Measurements from ENCODE around the gene RBMXL3. TPM values are rescaled to one million over a fixed set of nuclear protein-coding genes. Genes with fewer than 3 reads are reported as not detected.
"Not testable (repeated sequence)": the region's sequence is repeated elsewhere in the genome, so short reads cannot be mapped to it uniquely, and the experiment has no call there.

RBMXL3 gene
- total and polyA plus RNA-seq, 7 donors = not detected

DNA sequence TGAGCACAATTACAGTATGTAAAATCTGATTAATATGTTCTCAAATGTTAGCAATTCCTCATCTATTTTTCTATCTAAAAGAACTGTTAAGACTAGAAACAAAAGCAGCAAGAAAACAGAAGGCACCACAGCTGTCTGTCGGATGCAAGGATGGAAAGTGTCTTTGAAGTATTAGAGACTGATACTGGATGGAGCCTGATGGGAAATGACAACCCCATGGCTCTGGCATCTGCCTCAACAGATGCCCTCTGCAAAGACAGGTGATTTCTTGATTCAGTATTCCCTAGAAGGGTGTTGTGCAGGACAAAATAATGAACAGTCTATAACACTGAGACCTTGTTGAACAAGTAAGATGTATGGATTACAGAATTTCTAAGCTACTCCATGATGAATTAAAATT lies 24.9 kb downstream of the RBMXL3 start:
- DNase-seq (no peak), ATAC-seq (no peak)
- Histone ChIP-seq H3K36me3 (ENCODE audit: insufficient read depth in 1 of 2, low read depth in 1 of 2) (no peaks in the 10 kb centered on the region), H3K4me1 (no peaks in the 10 kb centered on the region), H3K9me3 (no peaks in the 10 kb centered on the region), H3K27ac (no peak overlapping the region), H3K27me3 (ENCODE audit: insufficient read depth in 3 of 3, low read length in 2 of 3) (peaks cover 0 to 27% (median 0%) of the 10 kb centered on the region in 3 donors), H3K4me3 (no peak overlapping the region)
- TF ChIP-seq, protein P1, sequence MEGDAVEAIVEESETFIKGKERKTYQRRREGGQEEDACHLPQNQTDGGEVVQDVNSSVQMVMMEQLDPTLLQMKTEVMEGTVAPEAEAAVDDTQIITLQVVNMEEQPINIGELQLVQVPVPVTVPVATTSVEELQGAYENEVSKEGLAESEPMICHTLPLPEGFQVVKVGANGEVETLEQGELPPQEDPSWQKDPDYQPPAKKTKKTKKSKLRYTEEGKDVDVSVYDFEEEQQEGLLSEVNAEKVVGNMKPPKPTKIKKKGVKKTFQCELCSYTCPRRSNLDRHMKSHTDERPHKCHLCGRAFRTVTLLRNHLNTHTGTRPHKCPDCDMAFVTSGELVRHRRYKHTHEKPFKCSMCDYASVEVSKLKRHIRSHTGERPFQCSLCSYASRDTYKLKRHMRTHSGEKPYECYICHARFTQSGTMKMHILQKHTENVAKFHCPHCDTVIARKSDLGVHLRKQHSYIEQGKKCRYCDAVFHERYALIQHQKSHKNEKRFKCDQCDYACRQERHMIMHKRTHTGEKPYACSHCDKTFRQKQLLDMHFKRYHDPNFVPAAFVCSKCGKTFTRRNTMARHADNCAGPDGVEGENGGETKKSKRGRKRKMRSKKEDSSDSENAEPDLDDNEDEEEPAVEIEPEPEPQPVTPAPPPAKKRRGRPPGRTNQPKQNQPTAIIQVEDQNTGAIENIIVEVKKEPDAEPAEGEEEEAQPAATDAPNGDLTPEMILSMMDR (IDR thresholded peaks at IDR 0.05) = no peak
- WGBS, 3 donors = 57 to 68% (median 61%) methylated on average over 1 of the region's 1 CpG
- intact Hi-C loops (cut with DNase I) = no loop called here

DNA sequence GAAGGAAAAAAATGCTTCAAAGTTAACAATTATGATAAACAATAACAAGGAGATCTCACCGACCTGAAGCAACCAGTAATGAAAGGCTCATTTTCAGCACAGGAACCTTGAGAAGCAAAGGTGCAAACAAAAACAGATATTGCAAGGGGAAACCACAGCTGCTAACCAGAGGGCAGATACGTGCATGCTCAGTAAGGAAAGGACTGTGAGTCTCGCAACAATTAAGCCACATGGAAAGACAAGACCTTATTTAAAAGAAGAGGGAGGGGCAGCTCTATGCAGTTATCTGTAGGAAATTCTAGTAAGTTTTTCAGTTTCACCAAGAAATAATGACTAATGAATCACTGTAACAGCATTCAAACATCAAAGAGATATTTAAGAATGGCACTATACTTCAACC lies 25.4 kb downstream of the RBMXL3 start:
- no peak for DNase-seq
- TF ChIP-seq, protein P1 (IDR thresholded peaks at IDR 0.05) = no peak
- peaks cover 0 to 32% (median 0%) of the 10 kb centered on the region in 3 donors for H3K27me3 ChIP-seq (ENCODE audit: insufficient read depth in 3 of 3, low read length in 2 of 3)
- no peaks in the 10 kb centered on the region for H3K36me3 ChIP-seq (ENCODE audit: insufficient read depth in 1 of 2, low read depth in 1 of 2)
- no peaks in the 10 kb centered on the region for H3K9me3 ChIP-seq
- intact Hi-C loops (cut with DNase I) = no loop called here
- ATAC-seq = no peak
- 59 to 69% (median 63%) methylated on average over 3 of the region's 3 CpGs for WGBS, 3 donors
- H3K4me1 ChIP-seq = no peaks in the 10 kb centered on the region
- H3K4me3 ChIP-seq = no peak overlapping the region
- no peak overlapping the region for H3K27ac ChIP-seq

DNA sequence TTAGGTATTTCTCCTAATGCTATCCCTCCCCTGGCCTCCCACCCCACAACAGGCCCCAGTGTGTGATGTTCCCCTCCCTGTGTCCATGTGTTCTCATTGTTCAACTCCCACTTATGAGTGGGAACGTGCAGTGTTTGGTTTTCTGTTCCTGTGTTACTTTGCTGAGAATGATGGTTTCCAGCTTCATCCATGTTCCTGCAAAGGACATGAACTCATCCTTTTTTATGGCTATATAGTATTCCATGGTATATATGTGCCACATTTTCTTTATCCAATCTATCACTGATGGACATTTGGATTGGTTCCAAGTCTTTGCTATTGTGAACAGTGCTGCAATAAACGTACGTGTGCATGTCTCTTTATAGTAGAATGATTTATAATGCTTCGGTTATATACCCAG lies 28.1 kb downstream of the RBMXL3 start:
- intact Hi-C loops (cut with DNase I); ATAC-seq; H3K4me1 ChIP-seq; H3K9me3 ChIP-seq; H3K4me3 ChIP-seq; H3K36me3 ChIP-seq (ENCODE audit: insufficient read depth in 1 of 2, low read depth in 1 of 2); DNase-seq; H3K27ac ChIP-seq: not testable (repeated sequence)
- 75 to 95% (median 92%) methylated on average over 4 of the region's 4 CpGs for WGBS, 3 donors
- peaks cover 0 to 23% (median 0%) of the 10 kb centered on the region in 3 donors for H3K27me3 ChIP-seq (ENCODE audit: insufficient read depth in 3 of 3, low read length in 2 of 3)

DNA sequence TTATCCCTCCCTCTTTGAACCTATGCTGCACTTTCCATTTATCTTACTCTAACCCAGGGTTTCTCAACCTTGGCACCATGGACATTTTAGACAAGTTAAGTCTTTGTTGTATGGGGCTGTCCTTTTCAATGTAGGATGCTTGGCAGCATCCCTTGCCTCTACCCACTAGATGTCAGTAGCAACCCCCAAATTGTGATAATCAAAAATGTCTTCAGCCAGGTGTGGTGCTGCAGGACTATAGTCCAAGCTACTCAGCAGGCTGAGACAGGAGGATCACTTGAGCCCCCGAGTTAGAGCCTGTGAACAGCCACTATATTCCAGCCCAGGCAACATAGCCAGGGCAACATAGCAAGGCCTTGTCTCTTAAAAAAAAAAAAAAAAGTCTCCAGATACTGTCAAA lies 37.7 kb downstream of the RBMXL3 start:
- H3K4me1 ChIP-seq = no peaks in the 10 kb centered on the region
- no peak overlapping the region for H3K4me3 ChIP-seq
- no peak overlapping the region for H3K27ac ChIP-seq
- 0 to 29% (median 8%) methylated on average over 1 of the region's 1 CpG for WGBS, 3 donors
- intact Hi-C loops (cut with DNase I) = no loop called here
- no peaks in the 10 kb centered on the region for H3K9me3 ChIP-seq
- ATAC-seq = no peak
- no peaks in the 10 kb centered on the region for H3K36me3 ChIP-seq (ENCODE audit: insufficient read depth in 1 of 2, low read depth in 1 of 2)
- TF ChIP-seq, protein P1 (IDR thresholded peaks at IDR 0.05) = peak; percentile 20
- peaks cover 0 to 44% (median 0%) of the 10 kb centered on the region in 3 donors for H3K27me3 ChIP-seq (ENCODE audit: insufficient read depth in 3 of 3, low read length in 2 of 3)
- DNase-seq = no peak

DNA sequence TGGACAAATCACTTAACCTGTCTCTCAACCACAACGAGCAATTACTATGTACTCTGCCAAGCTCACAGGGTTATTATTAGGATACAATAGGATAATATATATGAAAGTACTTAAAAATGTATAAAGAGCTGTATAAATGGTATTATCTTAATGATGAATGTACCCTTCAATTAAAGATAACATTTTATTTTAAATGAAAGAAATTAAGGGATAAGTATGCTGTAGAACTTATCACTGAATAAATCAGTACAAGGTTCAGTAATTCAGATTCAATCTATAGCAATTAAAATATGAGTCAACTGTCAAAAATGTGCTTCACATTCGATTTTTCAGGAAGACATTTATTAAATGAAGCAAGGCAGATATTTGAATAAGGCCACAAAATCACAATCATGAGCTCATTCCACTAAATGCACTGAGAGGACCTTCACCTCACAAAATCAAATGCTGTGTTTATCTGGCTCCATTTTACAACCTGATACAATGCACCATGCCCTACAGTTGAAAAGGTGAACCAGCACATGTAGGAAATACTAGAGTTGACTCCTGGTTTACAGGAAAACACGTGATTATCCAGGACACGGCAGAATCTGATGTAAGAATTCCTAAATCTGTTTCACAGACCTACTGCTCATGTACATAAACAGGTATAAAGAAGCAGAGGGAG lies 40.3 kb downstream of the RBMXL3 start:
- H3K36me3 ChIP-seq (ENCODE audit: insufficient read depth in 1 of 2, low read depth in 1 of 2) = no peaks in the 10 kb centered on the region
- no peaks in the 10 kb centered on the region for H3K4me1 ChIP-seq
- intact Hi-C loops (cut with DNase I) = no loop called here
- no peak for ATAC-seq
- DNase-seq = no peak
- peaks cover 0 to 54% (median 0%) of the 10 kb centered on the region in 3 donors for H3K27me3 ChIP-seq (ENCODE audit: insufficient read depth in 3 of 3, low read length in 2 of 3)
- no peaks in the 10 kb centered on the region for H3K9me3 ChIP-seq
- WGBS, 3 donors = 24 to 43% (median 28%) methylated on average over 4 of the region's 4 CpGs
- TF ChIP-seq, protein P1 (IDR thresholded peaks at IDR 0.05) = no peak
- H3K4me3 ChIP-seq = no peak overlapping the region
- H3K27ac ChIP-seq = no peak overlapping the region

Measured in psoas muscle (tissue), 8 donors.